NCI-H2196 (cell line): ENCODE data around the gene KCTD10.
"Not testable (repeated sequence)": the region's sequence is repeated elsewhere in the genome, so short reads cannot be mapped to it uniquely, and the experiment has no call there.

ENCODE experiments used
- DNase-seq: peaks from one replicate; lab custom pipeline; 2025; ENCODE audit not compliant: unreplicated experiment; lab: John Stamatoyannopoulos, UW

Gene KCTD10

DNA sequence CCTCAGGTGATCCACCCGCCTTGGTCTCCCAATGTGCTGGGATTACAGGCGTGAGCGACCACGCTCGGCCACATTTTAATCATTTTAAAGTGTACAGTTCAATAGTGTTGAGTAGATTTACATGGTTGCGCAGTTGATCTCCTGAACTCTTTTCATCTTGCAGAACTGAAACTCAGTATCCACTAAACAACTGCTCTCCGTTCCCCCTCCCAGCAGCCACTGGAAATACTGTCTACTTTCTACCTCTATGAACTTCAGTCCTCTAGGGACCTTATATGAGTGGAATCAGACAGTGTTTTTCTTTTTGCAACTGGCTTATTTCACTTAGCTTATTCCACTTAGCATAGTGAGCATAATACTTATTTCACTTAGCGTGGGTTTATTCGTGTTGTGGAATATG lies 53.7 kb downstream of the KCTD10 start:
- DNase-seq, result no peak

DNA sequence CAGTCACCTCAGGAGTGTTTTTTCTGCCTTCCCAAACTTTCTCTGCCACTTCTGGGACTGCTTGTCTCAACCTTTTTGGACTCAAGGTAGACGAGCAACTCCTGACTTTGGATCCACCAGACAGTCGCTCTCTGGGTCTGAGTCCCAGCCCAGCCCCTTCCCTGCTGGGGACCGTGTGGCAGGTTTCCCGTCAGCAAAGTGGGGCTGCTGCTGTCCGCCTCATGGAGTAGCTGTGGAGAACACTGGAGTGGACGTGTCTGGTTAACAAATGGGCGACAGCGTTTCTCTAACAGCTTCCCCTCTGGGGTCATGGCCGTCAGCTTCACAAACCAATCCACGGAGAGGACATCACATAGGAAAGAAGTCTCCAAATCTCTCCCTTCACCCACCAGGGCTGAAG lies 54.8 kb downstream of the KCTD10 start:
- no peak for DNase-seq

- DNase-seq, result no peak
Observed at GRCh38 chr12:109421355-109422087, 55.6 kb downstream of the KCTD10 start.

DNA sequence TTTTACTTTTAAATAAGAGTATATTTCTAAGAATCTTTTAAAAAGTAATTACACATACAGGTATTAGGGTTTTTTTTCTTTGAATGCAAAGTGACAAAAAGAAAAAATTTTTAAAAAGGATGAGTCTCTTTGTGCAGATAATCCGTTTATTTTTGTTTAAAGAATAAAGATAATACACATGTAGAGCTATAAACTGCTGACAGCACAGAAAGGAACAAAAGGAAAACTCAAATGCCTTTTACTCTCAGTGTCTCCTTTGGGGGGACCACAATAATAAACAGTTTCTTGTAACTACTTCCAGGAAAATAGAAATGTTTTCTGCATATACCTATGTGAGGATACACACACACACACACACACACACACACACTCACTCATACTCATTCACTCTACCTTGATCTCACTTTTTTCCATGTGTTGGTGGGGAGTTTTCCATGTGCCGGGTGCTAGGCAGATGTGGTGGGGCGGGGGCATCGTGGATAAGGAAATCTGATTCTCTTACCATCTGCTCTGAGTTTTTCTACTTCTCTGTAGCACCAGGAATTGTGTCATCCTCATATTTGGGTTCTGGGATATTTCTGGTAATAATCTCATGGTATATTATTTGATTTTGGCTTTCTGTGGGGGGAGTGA lies 58.1 kb downstream of the KCTD10 start:
- DNase-seq, result no peak

GRCh38 chr12:109406147-109406546 lies 71.0 kb downstream of the KCTD10 start:
- DNase-seq, result not testable (repeated sequence)

GRCh38 chr12:109404841-109405240 lies 72.3 kb downstream of the KCTD10 start:
- DNase-seq, result not testable (repeated sequence)
